Spleen (tissue), 11 donors: ENCODE results near the gene HPCAL1. TPM values are rescaled to one million over a fixed set of nuclear protein-coding genes. Genes with fewer than 3 reads are reported as not detected.
A peak's percentile ranks its signal among the peaks of the same experiment; 100 is the strongest.
"Not testable (repeated sequence)": the region's sequence is repeated elsewhere in the genome, so short reads cannot be mapped to it uniquely, and the experiment has no call there.

ENCODE experiments used
- DNase-seq: peaks from one replicate; pipeline ENCODE4 v3.0.0-alpha.2; 2020
- H3K27ac ChIP-seq, 8 donors: fragments of 200-600 bp; sonication (generic) in 7 of 8; 1 replicate in 4 of 8; 2 replicates in 4 of 8; pipeline versions ENCODE4 v1.5.0 to v1.8.0; 2016 to 2021; ENCODE audit warnings: inconsistent platforms in 4 of 8, mild to moderate bottlenecking in 4 of 8, moderate library complexity in 1 of 8
- H3K27me3 ChIP-seq, 7 donors: fragments of 200-600 bp; sonication (generic) in 6 of 7; replicated peaks in 1 of 7; 1 replicate in 4 of 7; 2 replicates in 3 of 7; pipeline versions ENCODE4 v1.5.0 to v1.8.0; 2016 to 2021; ENCODE audit warnings: inconsistent platforms in 3 of 7, mild to moderate bottlenecking in 1 of 7
- H3K36me3 ChIP-seq, 6 donors: fragments of 200-600 bp; sonication (generic) in 5 of 6; 1 replicate in 4 of 6; 2 replicates in 2 of 6; pipeline versions ENCODE4 v1.5.0 to v1.8.0; 2016 to 2021; ENCODE audit warnings: inconsistent platforms in 2 of 6
- H3K4me1 ChIP-seq, 6 donors: fragments of 200-600 bp; sonication (generic) in 5 of 6; 1 replicate in 3 of 6; 2 replicates in 3 of 6; pipeline versions ENCODE4 v1.5.0 to v1.8.0; 2016 to 2021; ENCODE audit warnings: inconsistent platforms in 3 of 6
- H3K4me3 ChIP-seq, 8 donors: fragments of 200-600 bp; sonication (generic) in 7 of 8; 1 replicate in 4 of 8; 2 replicates in 4 of 8; pipeline versions ENCODE4 v1.5.0 to v1.8.0; 2016 to 2021; ENCODE audit warnings: inconsistent platforms in 4 of 8, mild to moderate bottlenecking in 4 of 8, moderate library complexity in 2 of 8
- H3K9me3 ChIP-seq, 8 donors: fragments of 200-600 bp; sonication (generic) in 7 of 8; 1 replicate in 4 of 8; 2 replicates in 4 of 8; pipeline versions ENCODE4 v1.5.0 to v1.8.0; 2016 to 2021; ENCODE audit warnings: inconsistent platforms in 4 of 8
- CTCF ChIP-seq, 11 experiments: fragments of 200-600 bp in 7 of 11; fragments of 450-650 bp in 4 of 11; sonication (generic) in 4 of 11; IDR thresholded peaks in 8 of 11; conservative IDR thresholded peaks in 3 of 11; 1 replicate in 7 of 11; 2 replicates in 4 of 11; pipeline versions ENCODE4 v1.4.0 to v1.8.0; 2016 to 2021; ENCODE audit warnings: antibody characterized with exemption in 11 of 11, inconsistent platforms in 4 of 11, mild to moderate bottlenecking in 1 of 11
- POLR2A ChIP-seq, 3 donors: fragments of 450-650 bp; IDR thresholded peaks; one replicate each; pipeline ENCODE4 v1.5.1; 2017; ENCODE audit warnings: antibody characterized with exemption in 3 of 3, mild to moderate bottlenecking in 1 of 3
- POLR2AphosphoS5 ChIP-seq, 3 donors: sonication (generic); formaldehyde crosslinking; IDR thresholded peaks; one replicate each; pipeline ENCODE4 v1.5.1; 2017; ENCODE audit warnings: antibody characterized with exemption in 3 of 3
- WGBS, 5 donors: extraction: QIAGEN DNeasy Blood & Tissue Kit in 3 of 5; methylation state at CpG; one replicate each; pipeline versions ENCODE4 v1.1.5 to v1.1.7; 2013 to 2018; 5-methylcytosine and 5-hydroxymethylcytosine counted together
- intact Hi-C: fragments of 100-400 bp; cut with DNase I; formaldehyde crosslinking; loops from one replicate; pipeline ENCODE4 v1.15.0; 2023; ENCODE audit warnings: low total_unique reads
- polyA plus RNA-seq, 3 donors: library from polyadenylated mRNA; stranded (reverse); fragments of 200-250 nt; gene quantifications; one replicate each; pipeline ENCODE4 v1.2.1, GENCODE V29; 2013
- total RNA-seq, 7 donors: library from RNA; depleted of rRNA in 3 of 7; stranded (reverse); fragments of >200 nt in 3 of 7; fragmentation: NEBNext Ultra II Directional in 4 of 7; extraction: Animal tissue kit (Norgen Biotek cat#: 25700) in 4 of 7; gene quantifications; one replicate each; pipeline versions ENCODE4 v1.1.0 to v1.2.1, GENCODE V29; 2016 to 2021
- donor health status: healthy with polysubstance abuse.
- donor health status: DM: no; HTN: no; CAD: no; lungs with moderate emphysema.
- donor health status: DM: no; HTN: no; CAD: no.
- donor health status: Bipolar disorder and iron deficiency.
- donor health status: healthy.
- donor health status: DM: no; HTN: no; CAD: no.
- donor health status: DM: yes; HTN: yes; CAD: no.

Gene HPCAL1
- total and polyA plus RNA-seq, 10 donors = 41.9 to 80.6 (median 57.7) TPM

GRCh38 chr2:10440736-10441135 is 138.0 kb downstream of the HPCAL1 start:
- Histone ChIP-seq H3K27me3 (no peaks in the 10 kb centered on the region), H3K27ac (no peak overlapping the region), H3K4me3 (no peak overlapping the region), H3K9me3 (no peaks in the 10 kb centered on the region), H3K4me1 (peaks cover 3 to 24% (median 16%) of the 10 kb centered on the region in 6 donors), H3K36me3 (peaks cover 3 to 67% (median 58%) of the 10 kb centered on the region in 6 donors)
- WGBS, 5 donors = 80 to 86% (median 84%) methylated on average over 6 of the region's 6 CpGs
- intact Hi-C loops = no loop called here
- TF ChIP-seq POLR2A (IDR thresholded peaks at IDR 0.05) (no peak), CTCF (IDR thresholded peaks at IDR 0.05 in 8 of 11, conservative IDR thresholded peaks at IDR 0.05 in 3 of 11) (no peak), POLR2AphosphoS5 (IDR thresholded peaks at IDR 0.05) (no peak)
- no peak for DNase-seq

GRCh38 chr2:10441948-10442347 is 139.2 kb downstream of the HPCAL1 start:
- intact Hi-C loops = no loop called here
- Histone ChIP-seq H3K36me3 (peaks cover 3 to 67% (median 58%) of the 10 kb centered on the region in 6 donors), H3K9me3 (no peaks in the 10 kb centered on the region), H3K27ac (no peak overlapping the region), H3K4me1 (peaks cover 11 to 37% (median 28%) of the 10 kb centered on the region in 6 donors), H3K4me3 (no peak overlapping the region), H3K27me3 (no peaks in the 10 kb centered on the region)
- TF ChIP-seq POLR2AphosphoS5 (IDR thresholded peaks at IDR 0.05) = no peak
- TF ChIP-seq CTCF (IDR thresholded peaks at IDR 0.05 in 8 of 11, conservative IDR thresholded peaks at IDR 0.05 in 3 of 11) = no peak
- WGBS, 5 donors = 92 to 95% (median 94%) methylated on average over 8 of the region's 8 CpGs
- DNase-seq = no peak

- H3K27ac ChIP-seq, intact Hi-C loops, H3K9me3 ChIP-seq, DNase-seq, H3K27me3 ChIP-seq, H3K4me3 ChIP-seq: not testable (repeated sequence)
- Histone ChIP-seq H3K36me3 (peaks cover 3 to 67% (median 58%) of the 10 kb centered on the region in 6 donors), H3K4me1 (peaks cover 15 to 43% (median 34%) of the 10 kb centered on the region in 6 donors)
- WGBS, 5 donors = 91 to 97% (median 94%) methylated on average over 2 of the region's 2 CpGs
Observed at GRCh38 chr2:10442469-10443126, 139.9 kb downstream of the HPCAL1 start.

GRCh38 chr2:10444463-10444862 is 141.8 kb downstream of the HPCAL1 start:
- H3K36me3 ChIP-seq = peaks cover 3 to 54% (median 54%) of the 10 kb centered on the region in 6 donors
- intact Hi-C loops = no loop called here

More at GRCh38 chr2:10444463-10444862, 141.8 kb downstream of the HPCAL1 start:
- Histone ChIP-seq H3K27ac (peak overlapping the region in 1 of 8 donors; percentile 15), H3K9me3 (no peaks in the 10 kb centered on the region), H3K4me3 (no peak overlapping the region), H3K4me1 (peaks cover 18 to 55% (median 46%) of the 10 kb centered on the region in 6 donors), H3K27me3 (no peaks in the 10 kb centered on the region)
- 79 to 83% (median 81%) methylated on average over 5 of the region's 5 CpGs for WGBS, 5 donors
- TF ChIP-seq POLR2A (IDR thresholded peaks at IDR 0.05) = no peak
- TF ChIP-seq CTCF (IDR thresholded peaks at IDR 0.05 in 8 of 11, conservative IDR thresholded peaks at IDR 0.05 in 3 of 11) = no peak
- TF ChIP-seq POLR2AphosphoS5 (IDR thresholded peaks at IDR 0.05) = no peak
- DNase-seq = no peak
